ENCODE results near the gene BTG3.

BTG3 gene

DNA sequence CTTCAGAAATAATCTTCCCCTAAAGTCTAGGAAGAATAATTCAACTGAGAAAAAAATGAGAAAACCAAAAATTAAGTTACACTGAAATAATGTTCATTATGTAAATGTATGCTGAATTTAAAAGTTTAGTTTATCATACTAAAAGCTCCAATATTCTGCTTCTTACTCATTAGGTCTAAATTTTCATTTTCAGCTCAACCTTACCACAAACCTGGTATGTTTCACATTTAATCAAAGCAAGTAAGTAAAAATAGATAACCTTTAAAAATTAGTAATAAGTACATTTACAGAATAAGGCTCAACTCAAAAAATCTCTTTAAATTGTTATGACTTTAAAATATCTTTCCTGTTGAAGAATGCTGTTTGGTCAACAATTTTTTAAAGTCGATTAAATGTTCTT lies 15.0 kb downstream of the BTG3 start:
- DNase-seq (ENCODE audit: low spot score) = no peak
- TF ChIP-seq, protein P1, sequence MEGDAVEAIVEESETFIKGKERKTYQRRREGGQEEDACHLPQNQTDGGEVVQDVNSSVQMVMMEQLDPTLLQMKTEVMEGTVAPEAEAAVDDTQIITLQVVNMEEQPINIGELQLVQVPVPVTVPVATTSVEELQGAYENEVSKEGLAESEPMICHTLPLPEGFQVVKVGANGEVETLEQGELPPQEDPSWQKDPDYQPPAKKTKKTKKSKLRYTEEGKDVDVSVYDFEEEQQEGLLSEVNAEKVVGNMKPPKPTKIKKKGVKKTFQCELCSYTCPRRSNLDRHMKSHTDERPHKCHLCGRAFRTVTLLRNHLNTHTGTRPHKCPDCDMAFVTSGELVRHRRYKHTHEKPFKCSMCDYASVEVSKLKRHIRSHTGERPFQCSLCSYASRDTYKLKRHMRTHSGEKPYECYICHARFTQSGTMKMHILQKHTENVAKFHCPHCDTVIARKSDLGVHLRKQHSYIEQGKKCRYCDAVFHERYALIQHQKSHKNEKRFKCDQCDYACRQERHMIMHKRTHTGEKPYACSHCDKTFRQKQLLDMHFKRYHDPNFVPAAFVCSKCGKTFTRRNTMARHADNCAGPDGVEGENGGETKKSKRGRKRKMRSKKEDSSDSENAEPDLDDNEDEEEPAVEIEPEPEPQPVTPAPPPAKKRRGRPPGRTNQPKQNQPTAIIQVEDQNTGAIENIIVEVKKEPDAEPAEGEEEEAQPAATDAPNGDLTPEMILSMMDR (IDR thresholded peaks at IDR 0.05; ENCODE audit: extremely low read depth, missing control alignments) = no peak

DNA sequence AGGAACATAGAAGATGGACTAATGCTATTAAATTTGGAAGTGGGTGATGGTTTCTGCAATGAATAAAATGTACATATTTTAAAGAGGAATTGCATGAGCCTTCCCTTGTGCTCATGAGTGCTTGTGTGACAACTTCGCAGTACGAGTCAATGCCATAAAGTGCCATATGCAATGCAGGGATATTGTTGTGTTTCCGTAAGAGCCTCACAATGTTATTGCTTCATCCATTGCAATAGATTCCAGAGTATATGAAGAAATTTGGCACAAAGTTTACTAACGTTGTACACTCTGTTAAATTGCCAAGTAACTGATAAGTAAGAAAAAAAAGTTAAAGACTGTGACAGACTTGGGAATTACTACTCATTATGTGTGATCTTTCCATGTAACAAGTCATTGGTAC lies 22.3 kb downstream of the BTG3 start:
- DNase-seq (ENCODE audit: low spot score) = no peak
- TF ChIP-seq, protein P1 (IDR thresholded peaks at IDR 0.05; ENCODE audit: extremely low read depth, missing control alignments) = no peak

DNA sequence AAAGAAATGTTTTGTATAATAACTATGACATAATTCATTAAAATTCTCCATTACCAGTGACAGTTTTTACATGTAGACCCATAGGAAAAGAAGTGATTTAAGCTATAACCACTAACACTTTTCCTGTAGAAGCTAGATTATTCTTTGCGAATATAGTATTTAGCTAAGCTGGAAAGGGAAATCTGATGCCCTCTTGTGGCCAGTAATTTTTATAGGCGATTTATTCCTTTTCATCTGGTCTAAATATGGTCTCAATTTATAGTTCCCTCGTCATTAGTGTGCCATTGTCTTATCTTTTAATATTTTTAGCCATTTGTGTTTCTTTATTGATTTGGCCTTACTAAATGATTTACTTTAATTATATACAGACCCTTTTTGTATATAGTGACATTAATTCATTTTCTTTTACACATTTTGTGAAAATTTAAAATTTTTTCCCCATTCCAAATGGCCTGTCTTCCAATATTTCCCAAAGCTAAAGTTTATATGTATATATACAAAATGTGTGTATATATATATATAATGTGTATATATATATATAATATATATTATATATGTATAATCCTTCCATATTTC lies 26.7 kb downstream of the BTG3 start:
- DNase-seq (ENCODE audit: low spot score) = no peak
- TF ChIP-seq, protein P1 (IDR thresholded peaks at IDR 0.05; ENCODE audit: extremely low read depth, missing control alignments) = peak; percentile 29

DNA sequence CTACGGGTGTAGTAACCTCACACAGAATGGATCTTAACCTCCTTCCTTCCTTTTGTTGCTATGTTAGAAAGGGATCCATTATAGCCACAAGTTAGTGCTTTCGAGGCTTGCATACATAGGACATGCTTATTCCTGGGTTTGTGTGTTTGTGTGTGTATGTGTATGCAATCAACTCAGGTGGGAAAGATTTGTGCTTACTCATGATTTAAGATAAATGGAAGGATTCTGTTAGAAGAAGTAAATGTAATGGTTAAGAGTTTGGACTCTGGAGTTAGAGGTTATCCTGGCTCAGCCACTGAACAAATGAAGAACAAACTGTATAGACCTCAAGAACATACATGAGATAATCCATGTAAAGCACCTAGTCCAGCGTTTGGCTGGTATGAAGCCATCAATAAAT lies 28.8 kb downstream of the BTG3 start:
- no peak for DNase-seq (ENCODE audit: low spot score)
- TF ChIP-seq, protein P1 (IDR thresholded peaks at IDR 0.05; ENCODE audit: extremely low read depth, missing control alignments) = no peak

DNA sequence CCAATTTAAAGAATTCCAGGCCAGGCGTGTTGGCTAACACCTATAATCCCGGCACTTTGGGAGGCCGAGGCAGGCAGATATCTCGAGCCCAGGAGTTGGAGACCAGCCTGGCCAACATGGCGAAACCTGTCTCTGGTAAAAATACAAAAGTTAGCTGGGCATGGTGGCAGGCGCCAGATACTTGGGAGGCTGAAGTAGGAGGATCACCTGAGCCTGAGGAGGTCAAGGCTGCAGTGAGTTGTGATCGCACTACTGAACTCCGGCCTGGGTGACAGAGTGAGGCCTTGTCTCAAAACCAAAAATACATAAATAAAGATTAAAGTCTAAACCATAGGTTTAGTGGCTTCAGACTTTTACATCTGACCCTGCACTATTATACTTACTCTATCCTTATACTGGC lies 32.4 kb downstream of the BTG3 start:
- DNase-seq (ENCODE audit: low spot score) = no peak
- TF ChIP-seq, protein P1 (IDR thresholded peaks at IDR 0.05; ENCODE audit: extremely low read depth, missing control alignments) = no peak

DNA sequence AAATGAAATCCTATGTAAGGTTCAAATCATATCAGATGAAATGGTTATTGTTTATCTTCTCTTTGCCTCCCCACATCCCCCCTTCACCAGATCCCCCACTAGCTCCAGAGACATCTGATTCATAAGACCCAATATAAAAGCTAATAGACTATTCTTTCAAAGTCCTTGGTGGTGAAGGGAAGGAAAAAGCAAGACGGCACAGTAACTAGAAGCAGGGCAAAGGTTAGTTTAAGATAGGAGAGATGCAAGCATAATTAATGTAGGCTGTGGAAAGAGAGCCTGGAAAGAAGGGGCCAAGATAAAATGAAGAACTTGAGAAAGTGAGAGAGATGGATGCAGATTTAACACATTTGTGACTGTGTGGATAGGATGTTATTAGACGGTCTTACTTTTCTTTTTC lies 33.8 kb downstream of the BTG3 start:
- DNase-seq (ENCODE audit: low spot score) = no peak
- TF ChIP-seq, protein P1 (IDR thresholded peaks at IDR 0.05; ENCODE audit: extremely low read depth, missing control alignments) = no peak

DNA sequence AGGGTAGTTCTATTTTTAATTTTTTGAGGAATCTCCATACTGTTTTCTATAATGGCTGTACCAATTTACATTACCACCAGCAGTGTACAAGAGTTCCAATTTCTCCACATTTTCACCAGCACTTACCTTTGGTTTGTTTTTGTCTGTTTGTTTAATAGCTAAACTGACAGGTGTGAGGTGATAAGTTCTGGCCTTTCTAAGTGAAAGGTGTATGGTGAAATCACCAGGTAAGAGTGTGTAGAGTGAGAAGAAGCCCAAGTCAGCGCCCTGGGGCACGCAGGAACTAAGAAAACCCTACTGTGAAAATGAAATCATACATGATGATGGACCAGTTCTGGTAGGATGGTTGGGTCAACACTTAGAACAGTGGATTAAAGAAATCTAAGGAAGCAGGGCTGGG lies 34.5 kb downstream of the BTG3 start:
- no peak for DNase-seq (ENCODE audit: low spot score)
- TF ChIP-seq, protein P1 (IDR thresholded peaks at IDR 0.05; ENCODE audit: extremely low read depth, missing control alignments) = no peak
